GM12878 (cell line): ENCODE measurements around the gene SLC10A2. TPM values are rescaled to one million over a fixed set of nuclear protein-coding genes. Genes with fewer than 3 reads are reported as not detected.

ENCODE experiments used
- ATAC-seq: fragments of 200-7000 bp; cut with Tn5 transposase; 3 replicates; pipeline ENCODE4 v1.9.1; 2020; ENCODE audit warnings: mild to moderate bottlenecking, moderate library complexity
- BruUV-seq: library from RNA; stranded (reverse); fragments of 400-500 nt; replicated peaks from 2 replicates; lab custom pipeline; 2021; lab: Mats Ljungman, UMichigan
- CTCF ChIA-PET: fragments of 300-600 bp; sonication (Branson Sonifier 250); formaldehyde crosslinking; extraction: SDS; loops from one replicate; lab custom pipeline; 2021; ENCODE audit warnings: inconsistent platforms; lab: Yijun Ruan, JAX
- POLR2A ChIA-PET: fragments of 350-600 bp; formaldehyde crosslinking; extraction: SDS; loops from one replicate; lab custom pipeline; 2021; ENCODE audit warnings: inconsistent platforms; lab: Charles Lee
- RAD21 ChIA-PET: fragments of 300-600 bp; sonication (Branson Sonifier 250); formaldehyde crosslinking; loops from one replicate; lab custom pipeline; 2023; ENCODE audit warnings: antibody characterized with exemption; ENCODE audit not compliant: unreplicated experiment; lab: Charles Lee
- SMC1A ChIA-PET: fragments of 300-600 bp; sonication (Branson Sonifier 250); formaldehyde crosslinking; loops from one replicate; lab custom pipeline; 2023; ENCODE audit not compliant: unreplicated experiment, uncharacterized antibody; lab: Charles Lee
- DNase-seq: peaks from one replicate; pipeline ENCODE4 v3.0.0-alpha.2; 2011; ENCODE audit warnings: low read depth, low spot score
- FAIRE-seq: peaks from 3 replicates; lab custom pipeline; 2011; peaks lifted over from hg19 to GRCh38; lab: Jason Lieb, UNC
- H2AFZ ChIP-seq: 2 replicates; pipeline ENCODE4 v1.6.0; 2011; ENCODE audit warnings: low read depth, low read length, control low read depth; ENCODE audit not compliant: control insufficient read depth
- H3K27ac ChIP-seq: 2 replicates; pipeline ENCODE4 v1.5.1; 2011; ENCODE audit warnings: control low read depth; ENCODE audit not compliant: control insufficient read depth, insufficient read depth
- H3K27me3 ChIP-seq, 2 experiments: replicated peaks in 1 of 2; 2 replicates each; pipeline versions ENCODE4 v1.6.0 to v1.6.1; 2011; ENCODE audit warnings: low read length in 1 of 2; ENCODE audit not compliant: control insufficient read depth in 2 of 2, insufficient read depth in 2 of 2
- H3K36me3 ChIP-seq, 2 experiments: 2 replicates each; pipeline ENCODE4 v1.5.1; 2011; ENCODE audit warnings: low read length in 1 of 2; ENCODE audit not compliant: control insufficient read depth in 2 of 2, insufficient read depth in 2 of 2
- H3K4me1 ChIP-seq: 2 replicates; pipeline ENCODE4 v1.6.1; 2011; ENCODE audit warnings: mild to moderate bottlenecking, low read length, moderate library complexity, mixed read lengths; ENCODE audit not compliant: control insufficient read depth, insufficient read depth
- H3K4me2 ChIP-seq: 2 replicates; pipeline ENCODE4 v1.6.0; 2011; ENCODE audit warnings: control low read depth; ENCODE audit not compliant: control insufficient read depth, insufficient read depth
- H3K4me3 ChIP-seq: fragments of 200-600 bp; sonication (generic); 2 replicates; pipeline ENCODE4 v1.5.1; 2016
- H3K79me2 ChIP-seq: 2 replicates; pipeline ENCODE4 v1.6.0; 2011; ENCODE audit warnings: low read length; ENCODE audit not compliant: control insufficient read depth, insufficient read depth
- H3K9ac ChIP-seq: 2 replicates; pipeline ENCODE4 v1.8.0; 2011; ENCODE audit warnings: low read length, control low read depth, mixed read lengths; ENCODE audit not compliant: control insufficient read depth, insufficient read depth
- H3K9me3 ChIP-seq: replicated peaks from 3 replicates; pipeline ENCODE4 v1.5.1; 2011; ENCODE audit warnings: mild to moderate bottlenecking, low read length; ENCODE audit not compliant: control insufficient read depth, insufficient read depth
- H4K20me1 ChIP-seq: 2 replicates; pipeline ENCODE4 v1.6.0; 2011; ENCODE audit not compliant: control insufficient read depth, insufficient read depth
- CHD4 ChIP-seq: fragments of 200-600 bp; sonication (generic); IDR thresholded peaks from 2 replicates; pipeline ENCODE4 v1.6.1; 2016; ENCODE audit warnings: mild to moderate bottlenecking
- IRF4 ChIP-seq: IDR thresholded peaks from 2 replicates; pipeline ENCODE4 v1.6.1; 2011; ENCODE audit warnings: low read depth, low read length
- JUNB ChIP-seq: IDR thresholded peaks from 2 replicates; pipeline ENCODE4 v1.6.1; 2016; ENCODE audit warnings: antibody characterized with exemption, mild to moderate bottlenecking
- LARP7 ChIP-seq: fragments of 450-650 bp; IDR thresholded peaks from 2 replicates; pipeline ENCODE4 v1.6.1; 2017; ENCODE audit warnings: mild to moderate bottlenecking
- MEF2A ChIP-seq: IDR thresholded peaks from 2 replicates; pipeline ENCODE4 v1.6.1; 2011; ENCODE audit warnings: low read depth, mild to moderate bottlenecking, low read length, moderate library complexity; ENCODE audit not compliant: insufficient read depth
- RB1 ChIP-seq: fragments of 450-650 bp; formaldehyde crosslinking; IDR thresholded peaks from 2 replicates; pipeline ENCODE4 v1.6.1; 2017; ENCODE audit warnings: mild to moderate bottlenecking, borderline replicate concordance
- RFX5 ChIP-seq: IDR thresholded peaks from 2 replicates; pipeline ENCODE4 v1.6.1; 2011; ENCODE audit warnings: low read depth, low read length, improper control_type of control experiment
- WGBS: methylation state at CpG from one replicate; pipeline ENCODE4 v1.1.6; 2016; ENCODE audit warnings: low lambda C conversion rate; ENCODE audit not compliant: insufficient replicate concordance, insufficient coverage; ENCODE audit errors: missing lambda C conversion rate; 5-methylcytosine and 5-hydroxymethylcytosine counted together
- in situ Hi-C: fragments of 300-500 bp; cut with MboI; formaldehyde crosslinking; loops from 9 replicates; pipeline ENCODE4 v1.14.3; 2018; ENCODE audit warnings: mixed read lengths
- intact Hi-C: fragments of 100-400 bp; cut with micrococcal nuclease; formaldehyde crosslinking; loops from one replicate; pipeline ENCODE4 v1.14.2; 2022; ENCODE audit not compliant: unreplicated experiment
- polyA plus RNA-seq, 11 experiments: library from polyadenylated mRNA; depleted of rRNA in 4 of 11; unstranded in 6 of 11; stranded (reverse) in 5 of 11; fragments of >200 nt; fragmentation: Nextera tagmentation in 4 of 11; fragmentation: Illumina TruSeq in 1 of 11; extraction: Ambion mirVana in 4 of 11; extraction: Trizol in 1 of 11; gene quantifications; 1 replicate in 1 of 11; 2 replicates in 10 of 11; pipeline versions ENCODE4 v1.2.1 to v1.2.3, GENCODE V29; 2011 to 2016; ENCODE audit warnings: inconsistent platforms in 2 of 11, missing spikeins in 2 of 11, low read depth in 1 of 11
- total RNA-seq, 4 experiments: library from RNA; depleted of rRNA in 3 of 4; stranded (reverse); fragments of >200 nt in 3 of 4; fragmentation: Illumina TruSeq in 1 of 4; extraction: Trizol in 1 of 4; gene quantifications; 2 replicates each; pipeline versions ENCODE4 v1.2.1 to v1.2.3, GENCODE V29; 2013 to 2021
- TF ChIP-seq, protein P1 (sequence below): IDR thresholded peaks from 2 replicates; pipeline ENCODE4 v1.6.1; 2012; ENCODE audit warnings: low read length, inconsistent platforms
- TF ChIP-seq, protein P2 (sequence below): fragments of 450-650 bp; IDR thresholded peaks from 2 replicates; pipeline ENCODE4 v1.6.1; 2018; ENCODE audit warnings: mild to moderate bottlenecking, low read depth, moderate library complexity; ENCODE audit not compliant: partially characterized antibody

The SLC10A2 gene
- total and polyA plus RNA-seq, 10 of the 15 experiments (the other 5 are each of a cell fraction or from before 2014, with no cell fraction given), result 0.01 to 0.04 (median 0.02) TPM; not detected in 7

DNA sequence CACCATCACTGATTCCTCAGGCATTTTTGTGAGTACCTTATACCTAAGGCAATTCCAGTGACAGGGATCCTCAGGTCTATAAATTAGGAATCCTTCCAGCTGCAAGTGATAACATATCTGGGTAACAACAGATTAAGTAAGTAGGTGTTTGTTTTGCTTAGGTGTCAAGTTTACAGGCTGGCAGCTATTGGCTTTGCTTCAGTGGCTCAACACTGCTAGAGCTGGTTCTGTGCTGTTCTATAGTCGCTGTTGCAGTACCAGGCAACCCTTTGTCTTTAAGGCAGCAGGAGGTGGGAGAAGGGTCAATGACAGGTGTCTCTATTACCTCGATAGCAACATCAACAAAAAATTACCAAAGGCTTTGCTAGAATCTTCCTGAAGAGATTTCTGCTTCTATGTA lies 27.0 kb downstream of the SLC10A2 start (continued):
- TF ChIP-seq, protein P1, sequence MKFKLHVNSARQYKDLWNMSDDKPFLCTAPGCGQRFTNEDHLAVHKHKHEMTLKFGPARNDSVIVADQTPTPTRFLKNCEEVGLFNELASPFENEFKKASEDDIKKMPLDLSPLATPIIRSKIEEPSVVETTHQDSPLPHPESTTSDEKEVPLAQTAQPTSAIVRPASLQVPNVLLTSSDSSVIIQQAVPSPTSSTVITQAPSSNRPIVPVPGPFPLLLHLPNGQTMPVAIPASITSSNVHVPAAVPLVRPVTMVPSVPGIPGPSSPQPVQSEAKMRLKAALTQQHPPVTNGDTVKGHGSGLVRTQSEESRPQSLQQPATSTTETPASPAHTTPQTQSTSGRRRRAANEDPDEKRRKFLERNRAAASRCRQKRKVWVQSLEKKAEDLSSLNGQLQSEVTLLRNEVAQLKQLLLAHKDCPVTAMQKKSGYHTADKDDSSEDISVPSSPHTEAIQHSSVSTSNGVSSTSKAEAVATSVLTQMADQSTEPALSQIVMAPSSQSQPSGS, result no peak
- TF ChIP-seq, protein P2, sequence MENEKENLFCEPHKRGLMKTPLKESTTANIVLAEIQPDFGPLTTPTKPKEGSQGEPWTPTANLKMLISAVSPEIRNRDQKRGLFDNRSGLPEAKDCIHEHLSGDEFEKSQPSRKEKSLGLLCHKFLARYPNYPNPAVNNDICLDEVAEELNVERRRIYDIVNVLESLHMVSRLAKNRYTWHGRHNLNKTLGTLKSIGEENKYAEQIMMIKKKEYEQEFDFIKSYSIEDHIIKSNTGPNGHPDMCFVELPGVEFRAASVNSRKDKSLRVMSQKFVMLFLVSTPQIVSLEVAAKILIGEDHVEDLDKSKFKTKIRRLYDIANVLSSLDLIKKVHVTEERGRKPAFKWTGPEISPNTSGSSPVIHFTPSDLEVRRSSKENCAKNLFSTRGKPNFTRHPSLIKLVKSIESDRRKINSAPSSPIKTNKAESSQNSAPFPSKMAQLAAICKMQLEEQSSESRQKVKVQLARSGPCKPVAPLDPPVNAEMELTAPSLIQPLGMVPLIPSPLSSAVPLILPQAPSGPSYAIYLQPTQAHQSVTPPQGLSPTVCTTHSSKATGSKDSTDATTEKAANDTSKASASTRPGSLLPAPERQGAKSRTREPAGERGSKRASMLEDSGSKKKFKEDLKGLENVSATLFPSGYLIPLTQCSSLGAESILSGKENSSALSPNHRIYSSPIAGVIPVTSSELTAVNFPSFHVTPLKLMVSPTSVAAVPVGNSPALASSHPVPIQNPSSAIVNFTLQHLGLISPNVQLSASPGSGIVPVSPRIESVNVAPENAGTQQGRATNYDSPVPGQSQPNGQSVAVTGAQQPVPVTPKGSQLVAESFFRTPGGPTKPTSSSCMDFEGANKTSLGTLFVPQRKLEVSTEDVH, result no peak
- TF ChIP-seq LARP7, result no peak
- TF ChIP-seq RB1, result no peak
- TF ChIP-seq, all 136 proteins: peak for 0

DNA sequence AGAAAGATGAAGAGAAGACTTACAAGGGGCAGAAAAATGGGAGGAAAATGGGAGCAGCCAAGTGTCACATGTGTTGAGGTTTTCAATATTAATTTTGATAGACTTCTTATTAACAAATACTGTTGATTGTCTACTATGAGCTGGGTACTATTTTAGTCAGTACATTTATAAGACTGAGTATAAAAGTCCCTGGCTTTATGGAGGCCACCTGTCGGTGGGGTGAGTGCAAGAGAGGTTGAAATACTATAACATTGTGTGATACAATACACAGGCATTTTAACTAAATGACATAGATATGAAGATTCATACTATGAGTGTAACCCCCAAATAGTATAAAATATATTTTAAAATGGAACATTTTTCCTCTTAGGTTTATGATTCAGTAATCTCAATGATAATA lies 29.9 kb downstream of the SLC10A2 start:
- no peak overlapping the region for H3K4me3 ChIP-seq
- CTCF ChIA-PET, result interaction anchor here (1.2 kb wide), 1 partner anchor 9 kb away, joined by 3 read pairs; no protein-coding TSS in a partner anchor
- TF ChIP-seq CHD4, result no peak
- no peak for TF ChIP-seq MEF2A
- TF ChIP-seq RFX5, result no peak
- TF ChIP-seq JUNB, result no peak
- no peak for TF ChIP-seq IRF4
- H3K9me3 ChIP-seq, result peaks cover 3% of the 10 kb centered on the region; the same call in 2 of the 3 replicates
- no peak for FAIRE-seq
- RAD21 ChIA-PET, result interaction anchor here (0.9 to 1.7 kb wide), 3 partner anchors 13 to 239 kb away, joined by 3 to 4 read pairs (median 3); no protein-coding TSS in a partner anchor
- DNase-seq, result no peak
- H3K4me2 ChIP-seq, result no peak overlapping the region
- no peak for ATAC-seq
- POLR2A ChIA-PET, result interaction anchor here (0.8 to 1.2 kb wide), 3 partner anchors 17 to 97 kb away, joined by 3 to 4 read pairs (median 3); no protein-coding TSS in a partner anchor
- H2AFZ ChIP-seq, result no peak overlapping the region
- no peaks in the 10 kb centered on the region for H3K36me3 ChIP-seq
- H3K4me1 ChIP-seq, result peaks cover 21% of the 10 kb centered on the region
- intact Hi-C loops, result no loop called here
- no peaks in the 10 kb centered on the region for H3K79me2 ChIP-seq
- BruUV-seq, result no TSS peak
- WGBS, result 0% methylated on average over 1 of the region's 1 CpG
- H4K20me1 ChIP-seq, result no peaks in the 10 kb centered on the region
- no peak overlapping the region for H3K9ac ChIP-seq
- H3K27ac ChIP-seq, result no peak overlapping the region
- in situ Hi-C loops, result no loop called here
- H3K27me3 ChIP-seq, result no peaks in the 10 kb centered on the region
- SMC1A ChIA-PET, result interaction anchor here (1.0 to 1.6 kb wide), 5 partner anchors 19 to 239 kb away, joined by 3 to 5 read pairs (median 4); no protein-coding TSS in a partner anchor
